HCT116 (cell line): ENCODE data around the gene GFM1. TPM values are rescaled to one million over a fixed set of nuclear protein-coding genes. Genes with fewer than 3 reads are reported as not detected.

Experiments
- ATAC-seq: fragments of 200-7000 bp; cut with Tn5 transposase; 2 replicates; pipeline ENCODE4 v1.9.1; 2020; ENCODE audit warnings: mild to moderate bottlenecking, moderate library complexity
- BruUV-seq: library from RNA; stranded (reverse); fragments of 400-500 nt; replicated peaks from 2 replicates; lab custom pipeline; 2021; lab: Mats Ljungman, UMichigan
- CTCF ChIA-PET: fragments of 300-600 bp; sonication (Branson Sonifier 250); formaldehyde crosslinking; loops from one replicate; lab custom pipeline; 2021; ENCODE audit warnings: antibody characterized with exemption; lab: Charles Lee
- POLR2A ChIA-PET: fragments of 300-600, 350-600 bp; sonication (Branson Sonifier 250); formaldehyde crosslinking; loops from one replicate; lab custom pipeline; 2021; ENCODE audit warnings: antibody characterized with exemption; lab: Charles Lee
- RAD21 ChIA-PET, 2 experiments: fragments of 300-600 bp; sonication (Branson Sonifier 250); formaldehyde crosslinking; loops; one replicate each; lab custom pipeline; 2023; ENCODE audit warnings: low total read pairs in 2 of 2; ENCODE audit not compliant: uncharacterized antibody in 2 of 2, unreplicated experiment in 2 of 2, low non-redundant PET in 1 of 2; lab: Charles Lee
- DNase-seq: peaks from one replicate; pipeline ENCODE4 v3.0.0-alpha.2; 2010; ENCODE audit warnings: low read depth, low spot score
- H2AFZ ChIP-seq: fragments of 200-600 bp; shearing (Covaris generic), sonication (generic); 2 replicates; pipeline ENCODE4 v1.6.1; 2017; ENCODE audit warnings: low read depth, mixed run types, mixed read lengths, antibody characterized with exemption, low read length; ENCODE audit not compliant: poor library complexity, severe bottlenecking
- H3K27ac ChIP-seq: 2 replicates; pipeline ENCODE4 v1.5.1; 2012; ENCODE audit warnings: low read depth, low read length
- H3K27me3 ChIP-seq: fragments of 200-600 bp; sonication (generic); 2 replicates; pipeline ENCODE4 v1.6.1; 2016; ENCODE audit warnings: mixed run types, low read length, mixed read lengths; ENCODE audit not compliant: insufficient read depth
- H3K36me3 ChIP-seq, 2 experiments: fragments of 200-500 bp in 1 of 2; fragments of 200-600 bp in 1 of 2; sonication (Bioruptor generic) in 1 of 2; sonication (generic) in 1 of 2; 2 replicates each; pipeline versions ENCODE4 v1.5.1 to v1.6.1; 2014 to 2016; ENCODE audit warnings: low read length in 2 of 2, inconsistent platforms in 1 of 2, mixed read lengths in 1 of 2, mixed run types in 1 of 2; ENCODE audit not compliant: insufficient read depth in 2 of 2, control insufficient read depth in 1 of 2
- H3K4me1 ChIP-seq, 2 experiments: fragments of 200-600 bp in 1 of 2; sonication (generic) in 1 of 2; 2 replicates each; pipeline versions ENCODE4 v1.5.1 to v1.6.1; 2012 to 2017; ENCODE audit warnings: low read length in 2 of 2, inconsistent platforms in 1 of 2, mild to moderate bottlenecking in 1 of 2, mixed read lengths in 1 of 2, mixed run types in 1 of 2, moderate library complexity in 1 of 2; ENCODE audit not compliant: insufficient read depth in 2 of 2, control insufficient read depth in 1 of 2
- H3K4me2 ChIP-seq: fragments of 200-600 bp; sonication (generic); 2 replicates; pipeline ENCODE4 v1.6.1; 2017; ENCODE audit warnings: mixed run types, low read length, mixed read lengths
- H3K4me3 ChIP-seq, 2 experiments: fragments of 200-600 bp in 1 of 2; sonication (generic) in 1 of 2; replicated peaks in 1 of 2; 2 replicates each; pipeline ENCODE4 v1.5.1; 2011 to 2016; ENCODE audit warnings: low read length in 2 of 2, control low read depth in 1 of 2, low read depth in 1 of 2, mild to moderate bottlenecking in 1 of 2, mixed read lengths in 1 of 2, mixed run types in 1 of 2
- H3K79me2 ChIP-seq: fragments of 200-600 bp; sonication (generic); 2 replicates; pipeline ENCODE4 v1.6.1; 2017; ENCODE audit warnings: mild to moderate bottlenecking, mixed run types, low read length, moderate library complexity, mixed read lengths; ENCODE audit not compliant: insufficient read depth
- H3K9ac ChIP-seq: fragments of 200-600 bp; sonication (generic); 2 replicates; pipeline ENCODE4 v1.6.1; 2016; ENCODE audit warnings: low read length, mixed read lengths
- H3K9me2 ChIP-seq: fragments of 200-600 bp; sonication (generic), shearing (Covaris generic); 2 replicates; pipeline ENCODE4 v1.6.1; 2017; ENCODE audit warnings: mixed run types, mild to moderate bottlenecking, moderate library complexity; ENCODE audit not compliant: insufficient read depth
- H3K9me3 ChIP-seq, 2 experiments: fragments of 200-500 bp in 1 of 2; fragments of 200-600 bp in 1 of 2; sonication (Bioruptor generic) in 1 of 2; sonication (generic) in 1 of 2; 2 replicates each; pipeline ENCODE4 v1.6.1; 2014 to 2017; ENCODE audit warnings: low read length in 2 of 2, mixed read lengths in 2 of 2, inconsistent platforms in 1 of 2, low read depth in 1 of 2, mild to moderate bottlenecking in 1 of 2, mixed run types in 1 of 2, moderate library complexity in 1 of 2; ENCODE audit not compliant: control insufficient read depth in 1 of 2, insufficient read depth in 1 of 2
- H4K20me1 ChIP-seq: fragments of 200-600 bp; sonication (generic), shearing (Covaris generic); 2 replicates; pipeline ENCODE4 v1.6.1; 2017; ENCODE audit warnings: mixed run types, mild to moderate bottlenecking, moderate library complexity; ENCODE audit not compliant: insufficient read depth
- ATF3 ChIP-seq: IDR thresholded peaks from 2 replicates; pipeline ENCODE4 v1.6.1; 2012
- CBX3 ChIP-seq: IDR thresholded peaks from 2 replicates; pipeline ENCODE4 v1.6.1; 2012; ENCODE audit warnings: low read depth
- EGR1 ChIP-seq: IDR thresholded peaks from 2 replicates; pipeline ENCODE4 v1.6.1; 2012; ENCODE audit warnings: low read depth
- ELF1 ChIP-seq: IDR thresholded peaks from 2 replicates; pipeline ENCODE4 v1.6.1; 2012; ENCODE audit warnings: low read depth, borderline replicate concordance
- EZH2 ChIP-seq: fragments of 200-600 bp; sonication (generic); IDR thresholded peaks from 2 replicates; pipeline ENCODE4 v1.6.1; 2017; ENCODE audit warnings: antibody characterized with exemption, mixed run types
- EZH2phosphoT487 ChIP-seq: fragments of 200-600 bp; IDR thresholded peaks from 2 replicates; pipeline ENCODE4 v1.6.1; 2018; ENCODE audit warnings: antibody characterized with exemption, borderline replicate concordance
- FOSL1 ChIP-seq: IDR thresholded peaks from 2 replicates; pipeline ENCODE4 v1.6.1; 2012; ENCODE audit warnings: low read depth
- JUND ChIP-seq: IDR thresholded peaks from 2 replicates; pipeline ENCODE4 v1.6.1; 2012
- MAX ChIP-seq: IDR thresholded peaks from 2 replicates; pipeline ENCODE4 v1.6.1; 2012
- POLR2AphosphoS5 ChIP-seq: IDR thresholded peaks from 2 replicates; pipeline ENCODE4 v1.6.1; 2011; ENCODE audit warnings: mild to moderate bottlenecking, low read depth, low read length, moderate library complexity
- RAD21 ChIP-seq: IDR thresholded peaks from 2 replicates; pipeline ENCODE4 v1.6.1; 2012; ENCODE audit warnings: low read depth, mild to moderate bottlenecking
- REST ChIP-seq: IDR thresholded peaks from 2 replicates; pipeline ENCODE4 v1.6.1; 2012; ENCODE audit warnings: low read depth
- TCF7L2 ChIP-seq: IDR thresholded peaks from 2 replicates; pipeline ENCODE4 v1.7.0; 2011; ENCODE audit warnings: borderline replicate concordance, inconsistent platforms; ENCODE audit not compliant: insufficient read depth, insufficient read length; ENCODE audit errors: extremely low read depth
- YY1 ChIP-seq: IDR thresholded peaks from 2 replicates; pipeline ENCODE4 v1.6.1; 2011; ENCODE audit warnings: low read length, low read depth, moderate library complexity, mild to moderate bottlenecking; ENCODE audit not compliant: insufficient replicate concordance; ENCODE audit errors: extremely low read depth
- ZFX ChIP-seq: fragments of 450-650 bp; IDR thresholded peaks from 2 replicates; pipeline ENCODE4 v1.6.1; 2017
- intact Hi-C: fragments of 100-400 bp; cut with micrococcal nuclease; formaldehyde crosslinking; loops from 2 replicates; pipeline ENCODE4 v1.10.0; 2022
- total RNA-seq: library from RNA; stranded (reverse); gene quantifications from one replicate; pipeline ENCODE4 v1.2.1, GENCODE V29; 2021; ENCODE audit not compliant: unreplicated experiment

Gene GFM1
- total RNA-seq, 1 experiment from 2014 or later = 38.7 TPM

- no peaks in the 10 kb centered on the region for H3K79me2 ChIP-seq
- no peak overlapping the region for H2AFZ ChIP-seq
- ATAC-seq (no peak), DNase-seq (no peak)
- CTCF ChIA-PET = interaction anchor here (0.7 kb wide), 1 partner anchor 15 kb away, joined by 3 read pairs; no protein-coding TSS in a partner anchor
- H3K4me3 ChIP-seq = no peak overlapping the region
- H3K27me3 ChIP-seq = no peaks in the 10 kb centered on the region
- no peak overlapping the region for H3K27ac ChIP-seq
- peaks cover 0 to 19% of the 10 kb centered on the region in 2 experiments; a peak in 1 of 4 replicates for H3K36me3 ChIP-seq
- intact Hi-C loops = no loop called here
- no peaks in the 10 kb centered on the region for H3K9me2 ChIP-seq
- no peaks in the 10 kb centered on the region for H3K9me3 ChIP-seq
- peaks cover 24 to 73% of the 10 kb centered on the region in 2 experiments for H3K4me1 ChIP-seq
- TF ChIP-seq FOSL1 (no peak), CBX3 (no peak), JUND (no peak), EZH2phosphoT487 (no peak), REST (no peak)
- peak overlapping the region; percentile 27; the same call in 1 of the 2 replicates for H3K4me2 ChIP-seq
- RAD21 ChIA-PET = no interaction called here
- BruUV-seq = no TSS peak
- 0 out of 2 replicates have a peak, but pooled peaks cover 4% of the 10 kb centered on the region for H4K20me1 ChIP-seq
- no peak overlapping the region for H3K9ac ChIP-seq
- POLR2A ChIA-PET = interaction anchor here (1.1 kb wide), 1 partner anchor 10 kb away, joined by 4 read pairs; no protein-coding TSS in a partner anchor
Measured at GRCh38 chr3:158713094-158713499, 68.8 kb downstream of the GFM1 start.

- Histone ChIP-seq H3K4me2 (peak overlapping the region; percentile 43), H3K79me2 (no peaks in the 10 kb centered on the region), H3K36me3 (peaks cover 0 to 12% of the 10 kb centered on the region in 2 experiments; a peak in 1 of 4 replicates), H3K27ac (no peak overlapping the region; the same call in 1 of the 2 replicates), H3K9me2 (no peaks in the 10 kb centered on the region), H3K4me3 (no peak overlapping the region), H3K4me1 (peaks cover 32 to 48% of the 10 kb centered on the region in 2 experiments), H3K27me3 (no peaks in the 10 kb centered on the region), H4K20me1 (peaks cover 4% of the 10 kb centered on the region; the same call in 1 of the 2 replicates), H2AFZ (no peak overlapping the region), H3K9ac (no peak overlapping the region), H3K9me3 (no peaks in the 10 kb centered on the region)
- ChIA-PET CTCF (interaction anchor here (0.8 to 1.3 kb wide), 2 partner anchors 9 to 74 kb away, joined by 3 to 7 read pairs; no protein-coding TSS in a partner anchor), RAD21 (no interaction called here), POLR2A (interaction anchor here (1.4 kb wide), 1 partner anchor 10 kb away, joined by 4 read pairs; no protein-coding TSS in a partner anchor)
- intact Hi-C loops = no loop called here
- no peak for ATAC-seq
- DNase-seq = no peak
- no TSS peak for BruUV-seq
- TF ChIP-seq RAD21 (no peak), YY1 (no peak), CBX3 (no peak), MAX (no peak), ELF1 (no peak), ATF3 (no peak), EZH2 (no peak), POLR2AphosphoS5 (no peak), FOSL1 (no peak), ZFX (no peak), TCF7L2 (no peak), EGR1 (no peak)
Measured at GRCh38 chr3:158717576-158717975, 73.2 kb downstream of the GFM1 start.
